NK-92 (cell line): ENCODE data around the gene EEA1.

Experiments used
- DNase-seq: peaks from one replicate; lab custom pipeline; 2025; ENCODE audit not compliant: unreplicated experiment; lab: John Stamatoyannopoulos, UW

The EEA1 gene

GRCh38 chr12:92890601-92891106 is 38.4 kb downstream of the EEA1 start:
- no peak for DNase-seq

GRCh38 chr12:92886131-92886530 is 43.0 kb downstream of the EEA1 start:
- no peak for DNase-seq

- DNase-seq: no peak
Measured at GRCh38 chr12:92879698-92880322, 49.3 kb downstream of the EEA1 start.

- no peak for DNase-seq
Measured at GRCh38 chr12:92877904-92878303, 51.2 kb downstream of the EEA1 start.

- no peak for DNase-seq
Measured at GRCh38 chr12:92876496-92876895, 52.6 kb downstream of the EEA1 start.

GRCh38 chr12:92871116-92871515 is 58.0 kb downstream of the EEA1 start:
- DNase-seq: no peak

- no peak for DNase-seq
Measured at GRCh38 chr12:92866418-92866817, 62.7 kb downstream of the EEA1 start.

- no peak for DNase-seq
Measured at GRCh38 chr12:92863251-92863650, 65.8 kb downstream of the EEA1 start.

GRCh38 chr12:92861381-92861780 is 67.7 kb downstream of the EEA1 start:
- DNase-seq: no peak

- DNase-seq: no peak
Measured at GRCh38 chr12:92860521-92860920, 68.6 kb downstream of the EEA1 start.

- no peak for DNase-seq
Measured at GRCh38 chr12:92859650-92860386, 69.3 kb downstream of the EEA1 start.

- DNase-seq: no peak
Measured at GRCh38 chr12:92857818-92858217, 71.3 kb downstream of the EEA1 start.

GRCh38 chr12:92854344-92854743 is 74.8 kb downstream of the EEA1 start:
- DNase-seq: no peak

- no peak for DNase-seq
Measured at GRCh38 chr12:92848740-92849139, 80.4 kb downstream of the EEA1 start.

- DNase-seq: no peak
Measured at GRCh38 chr12:92847368-92847767, 81.7 kb downstream of the EEA1 start.

GRCh38 chr12:92845329-92845728 is 83.8 kb downstream of the EEA1 start:
- DNase-seq: no peak

GRCh38 chr12:92844151-92844763 is 84.8 kb downstream of the EEA1 start:
- DNase-seq: no peak

GRCh38 chr12:92829686-92830282 is 99.3 kb downstream of the EEA1 start:
- no peak for DNase-seq

GRCh38 chr12:92828565-92828964 is 100.5 kb downstream of the EEA1 start:
- DNase-seq: no peak

GRCh38 chr12:92827836-92828431 is 101.2 kb downstream of the EEA1 start:
- no peak for DNase-seq

- no peak for DNase-seq
Measured at GRCh38 chr12:92821142-92821541, 108.0 kb downstream of the EEA1 start.
